NCI-H2081 treated with DMSO at 0.1 percent for 48 hours (cell line): ENCODE results near the gene ADD2.
"Not testable (repeated sequence)": the region's sequence is repeated elsewhere in the genome, so short reads cannot be mapped to it uniquely, and the experiment has no call there.

Experiments used
- DNase-seq: peaks from one replicate; lab custom pipeline; 2025; lab: John Stamatoyannopoulos, UW

ADD2 gene

GRCh38 chr2:70632966-70633365, 135.0 kb downstream of the ADD2 start:
- DNase-seq, result no peak

GRCh38 chr2:70632388-70632787, 135.6 kb downstream of the ADD2 start:
- no peak for DNase-seq

GRCh38 chr2:70630761-70631160, 137.2 kb downstream of the ADD2 start:
- no peak for DNase-seq

GRCh38 chr2:70627211-70627898, 140.6 kb downstream of the ADD2 start:
- DNase-seq, result no peak

- no peak for DNase-seq
Observed at GRCh38 chr2:70626254-70626990, 141.6 kb downstream of the ADD2 start.

- DNase-seq, result not testable (repeated sequence)
Observed at GRCh38 chr2:70621536-70621935, 146.5 kb downstream of the ADD2 start.

- no peak for DNase-seq
Observed at GRCh38 chr2:70620020-70620419, 148.0 kb downstream of the ADD2 start.

GRCh38 chr2:70619167-70619566, 148.8 kb downstream of the ADD2 start:
- DNase-seq, result no peak

- no peak for DNase-seq
Observed at GRCh38 chr2:70616168-70616694, 151.8 kb downstream of the ADD2 start.

- DNase-seq, result no peak
Observed at GRCh38 chr2:70615222-70615621, 152.8 kb downstream of the ADD2 start.

GRCh38 chr2:70613521-70613920, 154.5 kb downstream of the ADD2 start:
- no peak for DNase-seq

GRCh38 chr2:70612574-70612973, 155.4 kb downstream of the ADD2 start:
- DNase-seq, result no peak

GRCh38 chr2:70608373-70608772, 159.6 kb downstream of the ADD2 start:
- DNase-seq, result no peak

GRCh38 chr2:70607121-70607561, 160.9 kb downstream of the ADD2 start:
- DNase-seq, result no peak
